Measurements from ENCODE around the gene FBXO5.

GRCh38 chr6:153028963-153029362, 46.1 kb upstream of the FBXO5 start:
- TF ChIP-seq CTCF (conservative IDR thresholded peaks at IDR 0.05; ENCODE audit: low read depth in 2 of 2) (no peak), EZH2 (IDR thresholded peaks at IDR 0.05; ENCODE audit: low read depth, unreplicated experiment) (no peak), REST (IDR thresholded peaks at IDR 0.05; ENCODE audit: unreplicated experiment) (no peak), POLR2AphosphoS5 (IDR thresholded peaks at IDR 0.05; ENCODE audit: low read depth) (no peak), EZH2phosphoT487 (IDR thresholded peaks at IDR 0.05; ENCODE audit: unreplicated experiment) (no peak)
